Measurements from ENCODE around the gene SEMA3D. TPM values are rescaled to one million over a fixed set of nuclear protein-coding genes. Genes with fewer than 3 reads are reported as not detected.

The SEMA3D gene
- polyA plus RNA-seq, 2 of the 4 experiments (the other 2 are of a cell fraction) = 0.04 to 0.13 TPM

GRCh38 chr7:85175217-85175616 lies 11.6 kb downstream of the SEMA3D start:
- Histone ChIP-seq H3K9me3 (no peaks in the 10 kb centered on the region), H3K4me2 (no peak overlapping the region), H3K27ac (no peak overlapping the region), H3K4me1 (no peaks in the 10 kb centered on the region), H3K4me3 (no peak overlapping the region)
- 24% methylated on average over 3 of the region's 3 CpGs for WGBS (ENCODE audit: missing lambda C conversion rate)
- DNase-seq (ENCODE audit: low read depth in 1 of 2, low spot score in 1 of 2) = no peak
- TF ChIP-seq CEBPB (IDR thresholded peaks at IDR 0.05) (no peak), KDM5A (IDR thresholded peaks at IDR 0.05) (no peak), RAD21 (conservative IDR thresholded peaks at IDR 0.05 in 1 of 2, IDR thresholded peaks at IDR 0.05 in 1 of 2) (no peak), MAFK (IDR thresholded peaks at IDR 0.05; ENCODE audit: partially characterized antibody) (no peak), REST (IDR thresholded peaks at IDR 0.05) (no peak), RFX5 (IDR thresholded peaks at IDR 0.05) (no peak), HEYL (CRISPR knock-in tag; IDR thresholded peaks at IDR 0.05) (no peak), POLR2AphosphoS2 (conservative IDR thresholded peaks at IDR 0.05; ENCODE audit: low read length) (no peak), FOSB (CRISPR knock-in tag; IDR thresholded peaks at IDR 0.05) (no peak), SREBF2 (IDR thresholded peaks at IDR 0.05) (no peak), MAX (IDR thresholded peaks at IDR 0.05) (no peak), JUNB (IDR thresholded peaks at IDR 0.05) (no peak), HOXA7 (CRISPR knock-in tag; IDR thresholded peaks at IDR 0.05) (no peak), SMC3 (IDR thresholded peaks at IDR 0.05) (no peak), CHD2 (IDR thresholded peaks at IDR 0.05; ENCODE audit: low read length, partially characterized antibody) (no peak), NFE2L2 (conservative IDR thresholded peaks at IDR 0.05; ENCODE audit: low read length) (no peak), ZC3H11A (IDR thresholded peaks at IDR 0.05) (no peak), RCOR1 (IDR thresholded peaks at IDR 0.05; ENCODE audit: low read depth, low read length) (no peak), E2F6 (IDR thresholded peaks at IDR 0.05; ENCODE audit: borderline replicate concordance, low read depth) (no peak)
- ATAC-seq = no peak
- ChIA-PET POLR2A (no interaction called here), CTCF (no interaction called here)
- FAIRE-seq = no peak

- FAIRE-seq (no peak), ATAC-seq (no peak), DNase-seq (ENCODE audit: low read depth in 1 of 2, low spot score in 1 of 2) (no peak)
- 17% methylated on average over 3 of the region's 3 CpGs for WGBS (ENCODE audit: missing lambda C conversion rate)
- Histone ChIP-seq H3K9me3 (no peaks in the 10 kb centered on the region), H3K4me1 (no peaks in the 10 kb centered on the region), H3K4me3 (no peak overlapping the region), H3K27ac (no peak overlapping the region), H3K4me2 (no peak overlapping the region)
- TF ChIP-seq HOXA7 (CRISPR knock-in tag; IDR thresholded peaks at IDR 0.05) (no peak), FOXS1 (CRISPR knock-in tag; IDR thresholded peaks at IDR 0.05) (no peak), RARB (CRISPR knock-in tag; IDR thresholded peaks at IDR 0.05) (no peak), SREBF2 (IDR thresholded peaks at IDR 0.05) (no peak), MAZ (IDR thresholded peaks at IDR 0.05; ENCODE audit: borderline replicate concordance, low read depth, low read length) (no peak), FOSL2 (IDR thresholded peaks at IDR 0.05) (no peak), FOSL2 (CRISPR knock-in tag; IDR thresholded peaks at IDR 0.05) (no peak), FOSB (CRISPR knock-in tag; IDR thresholded peaks at IDR 0.05) (no peak), HMGXB4 (CRISPR knock-in tag; IDR thresholded peaks at IDR 0.05; ENCODE audit: borderline replicate concordance) (no peak), CHD4 (IDR thresholded peaks at IDR 0.05; ENCODE audit: borderline replicate concordance) (no peak), PBX3 (IDR thresholded peaks at IDR 0.05) (no peak), RAD21 (conservative IDR thresholded peaks at IDR 0.05 in 1 of 2, IDR thresholded peaks at IDR 0.05 in 1 of 2) (no peak), MYC (IDR thresholded peaks at IDR 0.05; ENCODE audit: borderline replicate concordance, low read length) (no peak), KDM1A (IDR thresholded peaks at IDR 0.05; ENCODE audit: low read depth) (no peak), RFX5 (IDR thresholded peaks at IDR 0.05) (no peak)
- POLR2A ChIA-PET = no interaction called here
- CTCF ChIA-PET = interaction anchor here (0.8 kb wide), 1 partner anchor 117 kb away, joined by 3 read pairs; no protein-coding TSS in a partner anchor
Observed at GRCh38 chr7:85172530-85172941, 14.3 kb downstream of the SEMA3D start.
